GM13977 (cell line): ENCODE data around the gene GTF3C1.

Source experiments
- DNase-seq: peaks from one replicate; pipeline ENCODE4 v3.0.0; 2012; ENCODE audit warnings: low spot score
- in situ Hi-C: fragments of 300-500 bp; cut with MboI; formaldehyde crosslinking; loops from one replicate; pipeline ENCODE4 v1.12.0; 2022; ENCODE audit warnings: low sequenced_read_pairs, low pct_unique_long_range_greater_than_20kb, mixed read lengths, inconsistent platforms; ENCODE audit not compliant: unreplicated experiment
- TF ChIP-seq, protein P1 (sequence below): IDR thresholded peaks from 2 replicates; pipeline ENCODE4 v1.5.1; 2012; ENCODE audit warnings: mild to moderate bottlenecking, control low read depth; ENCODE audit not compliant: insufficient read depth; ENCODE audit errors: extremely low read depth, missing control alignments

Gene GTF3C1

DNA sequence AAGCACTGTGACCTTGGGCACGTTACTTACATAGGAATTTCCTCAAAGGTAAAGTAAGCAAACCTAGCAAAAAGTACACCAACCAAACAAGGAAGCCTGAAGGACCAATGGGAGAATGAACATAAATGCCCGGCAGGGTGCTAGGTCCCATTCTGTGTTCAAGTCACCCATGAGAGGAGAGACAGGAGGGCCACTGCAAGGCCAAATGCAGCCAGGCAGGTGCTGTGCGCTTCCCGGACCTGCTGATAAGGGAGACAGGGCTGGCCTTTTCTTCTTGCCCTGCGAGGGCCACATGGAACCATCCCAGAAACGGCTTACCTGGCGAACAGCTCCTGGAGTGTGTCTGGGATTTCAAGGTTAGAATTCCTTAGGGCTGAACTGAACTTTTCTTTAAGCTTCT is 69.0 kb downstream of the GTF3C1 start:
- TF ChIP-seq, protein P1, sequence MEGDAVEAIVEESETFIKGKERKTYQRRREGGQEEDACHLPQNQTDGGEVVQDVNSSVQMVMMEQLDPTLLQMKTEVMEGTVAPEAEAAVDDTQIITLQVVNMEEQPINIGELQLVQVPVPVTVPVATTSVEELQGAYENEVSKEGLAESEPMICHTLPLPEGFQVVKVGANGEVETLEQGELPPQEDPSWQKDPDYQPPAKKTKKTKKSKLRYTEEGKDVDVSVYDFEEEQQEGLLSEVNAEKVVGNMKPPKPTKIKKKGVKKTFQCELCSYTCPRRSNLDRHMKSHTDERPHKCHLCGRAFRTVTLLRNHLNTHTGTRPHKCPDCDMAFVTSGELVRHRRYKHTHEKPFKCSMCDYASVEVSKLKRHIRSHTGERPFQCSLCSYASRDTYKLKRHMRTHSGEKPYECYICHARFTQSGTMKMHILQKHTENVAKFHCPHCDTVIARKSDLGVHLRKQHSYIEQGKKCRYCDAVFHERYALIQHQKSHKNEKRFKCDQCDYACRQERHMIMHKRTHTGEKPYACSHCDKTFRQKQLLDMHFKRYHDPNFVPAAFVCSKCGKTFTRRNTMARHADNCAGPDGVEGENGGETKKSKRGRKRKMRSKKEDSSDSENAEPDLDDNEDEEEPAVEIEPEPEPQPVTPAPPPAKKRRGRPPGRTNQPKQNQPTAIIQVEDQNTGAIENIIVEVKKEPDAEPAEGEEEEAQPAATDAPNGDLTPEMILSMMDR, result no peak
- in situ Hi-C loops, result no loop called here
- DNase-seq, result no peak

DNA sequence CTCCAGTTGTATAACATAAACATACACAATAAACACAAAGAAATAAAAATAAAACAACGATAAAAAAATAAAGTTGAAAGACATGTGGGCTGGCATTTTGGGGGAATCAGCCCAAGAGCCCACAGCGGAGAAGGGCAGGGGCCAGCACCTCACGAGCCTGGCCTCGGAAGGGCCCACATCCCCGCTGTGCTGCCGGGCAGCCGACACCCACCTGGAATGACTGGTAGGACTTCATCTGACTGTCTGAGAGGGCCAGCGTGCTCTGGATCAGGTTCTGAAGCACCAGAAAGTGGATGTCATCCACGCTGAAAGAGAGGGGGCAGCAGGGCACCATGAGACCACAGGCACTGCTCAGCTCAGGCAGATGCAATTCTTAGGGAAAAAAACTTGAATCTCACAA is 73.5 kb downstream of the GTF3C1 start:
- DNase-seq, result no peak
- TF ChIP-seq, protein P1, result no peak
- in situ Hi-C loops, result no loop called here

DNA sequence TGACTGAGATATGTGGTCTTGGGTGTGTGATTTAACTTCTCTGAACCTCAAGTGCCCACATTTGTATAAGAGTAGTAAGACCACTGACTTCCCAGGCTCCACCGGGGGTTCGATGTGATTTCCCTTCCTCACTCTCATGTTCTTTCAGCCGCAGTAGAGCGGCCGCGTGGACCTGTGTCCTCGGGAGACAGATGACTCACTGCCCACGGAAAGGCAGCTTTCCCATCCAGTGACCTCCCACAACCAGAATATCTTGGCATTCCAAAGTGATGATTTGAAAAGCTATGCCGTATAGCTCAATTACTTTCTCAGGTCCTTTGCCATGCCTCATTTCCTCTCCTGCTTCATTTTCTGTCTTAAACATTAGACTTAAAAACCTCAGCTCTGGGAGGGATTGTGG is 74.2 kb downstream of the GTF3C1 start:
- no peak for DNase-seq
- TF ChIP-seq, protein P1, result no peak
- in situ Hi-C loops, result no loop called here

DNA sequence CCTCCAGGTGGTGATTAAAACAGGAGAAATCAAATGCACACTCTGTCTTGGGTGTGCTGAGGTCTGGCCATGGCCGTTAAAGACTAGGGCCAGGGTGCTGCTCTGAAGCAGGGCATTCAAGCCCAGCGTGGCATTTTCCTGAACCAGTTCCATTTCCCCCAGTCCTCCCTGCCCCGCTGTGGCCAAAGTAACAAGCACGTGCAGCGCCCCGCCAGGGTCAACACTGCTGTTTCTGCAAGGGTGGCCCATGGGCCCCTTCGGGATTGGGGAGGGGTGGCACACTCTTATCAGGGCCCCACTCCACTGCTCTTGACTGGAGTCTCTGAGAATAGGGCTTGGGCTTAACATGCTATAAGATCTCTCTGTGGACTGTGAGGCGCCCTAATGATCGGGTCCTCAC is 74.8 kb downstream of the GTF3C1 start:
- DNase-seq, result no peak
- TF ChIP-seq, protein P1, result no peak
- in situ Hi-C loops, result loop anchor here (25.0 kb wide), 1 partner anchor 1638 kb away; no protein-coding TSS in a partner anchor

DNA sequence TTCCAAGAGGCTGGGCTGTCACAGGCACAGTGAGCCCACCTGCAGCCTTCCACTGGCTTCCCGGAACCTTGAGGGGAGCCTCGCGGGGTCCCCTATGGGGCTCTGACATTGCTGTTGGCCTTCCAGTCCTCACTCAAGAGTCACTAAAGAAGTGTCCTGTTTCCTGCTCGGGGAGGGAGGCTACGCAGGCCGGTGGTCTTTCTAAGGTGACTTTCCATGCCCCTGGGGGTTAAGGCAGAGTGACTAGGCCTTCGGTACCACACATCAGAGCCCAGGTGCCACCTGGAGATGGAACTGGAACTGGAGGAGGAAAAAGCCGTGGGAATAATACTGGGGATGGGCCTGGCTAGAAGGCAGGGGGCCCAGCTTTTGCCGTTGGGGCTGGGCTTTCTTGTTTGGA is 75.7 kb downstream of the GTF3C1 start:
- DNase-seq, result no peak
- in situ Hi-C loops, result loop anchor here (25.0 kb wide), 1 partner anchor 1637 kb away; no protein-coding TSS in a partner anchor
- TF ChIP-seq, protein P1, result no peak

DNA sequence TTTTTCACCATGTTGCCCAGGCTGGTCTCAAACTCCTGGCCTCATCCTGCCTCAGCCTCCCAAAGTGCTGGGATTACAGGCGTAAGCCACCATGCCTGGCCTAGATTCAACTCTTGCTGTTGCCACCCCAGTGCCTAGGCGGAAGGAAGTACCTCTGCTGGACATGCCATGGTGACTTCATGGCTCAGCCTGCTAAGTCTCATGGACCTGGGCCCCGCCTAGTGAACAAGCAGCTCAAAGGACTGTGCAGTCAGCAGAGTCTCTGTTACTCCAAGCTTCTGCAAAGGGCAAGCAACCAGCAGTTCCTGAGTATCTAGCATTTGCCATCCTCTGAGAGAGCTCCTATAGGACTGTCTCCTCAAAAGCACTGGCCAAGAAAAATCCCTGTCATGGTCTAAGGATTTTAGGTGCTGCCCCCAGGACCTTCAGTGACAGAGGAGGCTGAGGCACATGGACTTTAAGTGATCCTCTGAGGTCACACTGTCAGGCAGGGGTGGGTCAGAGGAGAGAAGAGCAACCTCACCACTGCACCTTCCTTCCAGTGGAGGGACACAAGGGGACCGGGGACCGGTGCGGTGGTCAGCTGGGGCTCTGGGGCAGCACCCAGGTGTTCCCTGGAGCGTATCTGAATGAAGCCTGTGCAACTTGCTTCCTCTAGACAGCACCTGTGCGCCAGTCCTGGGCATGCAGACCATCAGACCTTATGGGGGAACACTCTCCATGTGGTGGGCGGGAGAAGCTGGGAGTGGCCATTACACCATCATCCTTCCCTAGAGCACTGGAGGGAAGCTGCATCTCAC is 76.4 kb downstream of the GTF3C1 start:
- TF ChIP-seq, protein P1, result no peak
- DNase-seq, result no peak
- in situ Hi-C loops, result loop anchor here (25.0 kb wide), 1 partner anchor 1636 kb away; no protein-coding TSS in a partner anchor
